HG03575 (cell line): ENCODE results near the gene P4HA1.
"Not testable (repeated sequence)": the region's sequence is repeated elsewhere in the genome, so short reads cannot be mapped to it uniquely, and the experiment has no call there.

Experiments
- ATAC-seq: cut with Tn5 transposase; IDR thresholded peaks from one replicate; pipeline ENCODE4 v1.9.1; 2021; ENCODE audit not compliant: unreplicated experiment, insufficient number of reproducible peaks, low FRiP score; ENCODE audit errors: extremely low read depth

Gene P4HA1

DNA sequence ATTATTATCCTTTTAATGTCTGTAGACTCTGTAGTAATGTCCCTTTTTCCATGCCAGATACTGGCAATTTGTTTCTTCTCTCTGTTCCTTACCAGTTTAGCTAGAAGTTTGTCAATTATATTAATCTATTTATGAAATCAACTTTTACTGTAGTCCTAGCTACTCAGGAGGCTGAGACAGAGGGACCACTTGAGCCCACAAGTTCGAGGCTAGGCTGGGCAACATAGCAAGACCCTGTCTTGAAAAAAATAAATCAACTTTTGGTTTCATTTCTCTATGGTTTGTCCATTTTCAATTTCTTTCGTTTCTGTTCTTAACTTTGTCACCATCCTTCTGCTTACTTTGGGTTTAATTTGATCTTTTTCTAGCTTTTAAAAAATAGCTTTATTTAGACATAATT is 99.6 kb downstream of the P4HA1 start:
- no peak for ATAC-seq

DNA sequence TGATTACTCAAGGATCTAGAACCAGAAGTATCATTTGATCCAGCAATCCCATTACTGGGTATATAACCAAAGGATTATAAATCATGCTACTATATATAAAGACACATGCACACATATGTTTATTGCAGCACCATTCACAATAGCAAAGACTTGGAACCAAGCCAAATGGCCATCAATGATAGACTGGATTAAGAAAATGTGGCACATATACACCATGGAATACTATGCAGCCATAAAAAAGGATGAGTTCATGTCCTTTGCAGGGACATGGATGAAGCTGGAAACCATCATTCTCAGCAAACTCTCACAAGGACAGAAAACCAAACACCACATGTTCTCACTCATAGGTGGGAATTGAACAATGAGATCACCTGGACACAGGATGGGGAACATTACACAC is 101.2 kb downstream of the P4HA1 start:
- not testable (repeated sequence) for ATAC-seq

DNA sequence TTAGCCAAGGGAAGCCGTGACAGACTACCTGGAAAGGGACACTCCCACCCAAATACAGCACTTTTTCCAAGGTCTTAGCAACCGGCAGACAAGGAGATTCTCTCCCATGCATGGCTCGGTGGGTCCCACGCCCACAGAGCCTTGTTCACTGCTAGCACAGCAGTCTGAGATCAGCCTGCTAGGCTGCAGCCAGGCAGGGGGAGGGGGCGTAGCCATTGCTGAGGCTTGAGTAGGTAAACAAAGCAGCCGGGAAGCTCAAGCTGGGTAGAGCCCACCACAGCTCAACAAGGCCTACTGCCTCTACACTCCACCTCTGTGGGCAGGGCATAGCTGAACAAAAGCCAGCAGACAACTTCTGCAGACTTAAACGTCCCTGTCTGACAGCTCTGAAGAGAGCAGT is 106.9 kb downstream of the P4HA1 start:
- ATAC-seq, result not testable (repeated sequence)

DNA sequence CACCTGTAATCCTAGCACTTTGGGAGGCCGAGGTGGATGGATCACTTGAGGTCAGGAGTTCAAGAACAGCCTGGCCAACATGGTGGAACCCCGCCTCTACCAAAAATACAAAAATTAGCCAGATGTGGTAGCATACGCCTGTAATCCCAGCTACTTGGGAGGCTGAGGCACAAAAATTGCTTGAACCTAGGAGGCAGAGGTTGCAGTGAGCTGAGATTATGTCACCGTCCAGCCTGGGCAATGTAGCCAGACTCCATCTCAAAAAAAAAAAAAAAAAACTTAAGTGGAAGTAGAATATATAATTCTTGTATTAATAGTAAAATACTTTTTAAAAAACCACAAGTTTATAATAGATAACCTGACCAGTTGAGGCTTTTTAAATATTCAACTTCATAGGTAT is 112.0 kb downstream of the P4HA1 start:
- ATAC-seq, result not testable (repeated sequence)

DNA sequence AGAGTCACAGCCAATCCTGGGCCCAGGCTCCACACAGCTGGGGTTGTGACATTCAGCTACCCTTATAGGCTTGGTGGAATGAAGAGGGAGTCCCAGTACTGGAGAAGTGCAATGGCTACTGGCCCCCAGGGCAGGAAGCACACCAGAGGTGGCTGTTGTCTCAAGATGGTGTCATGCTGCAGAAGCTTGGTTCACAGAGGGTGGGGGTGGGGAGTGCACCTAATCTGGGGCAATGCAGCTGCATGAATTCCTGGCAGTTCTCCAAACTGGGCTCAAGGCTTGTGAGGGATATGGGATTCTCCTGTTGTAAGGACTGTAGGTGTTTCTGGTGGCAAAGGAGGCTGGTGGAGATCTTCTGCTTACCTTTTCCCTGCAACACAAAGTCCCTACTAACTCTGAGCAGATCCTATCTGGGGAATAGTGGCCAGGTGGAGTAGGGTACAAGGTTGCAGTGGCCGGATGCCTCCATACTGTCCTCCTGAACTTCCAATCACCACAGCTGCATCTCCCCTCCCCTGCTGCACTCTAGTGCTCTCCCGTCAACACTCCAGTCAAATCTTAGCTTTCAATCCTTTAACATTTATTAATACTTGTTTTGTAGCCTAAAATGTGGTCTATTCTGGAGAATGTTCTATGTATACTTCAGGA is 114.7 kb downstream of the P4HA1 start:
- no peak for ATAC-seq

DNA sequence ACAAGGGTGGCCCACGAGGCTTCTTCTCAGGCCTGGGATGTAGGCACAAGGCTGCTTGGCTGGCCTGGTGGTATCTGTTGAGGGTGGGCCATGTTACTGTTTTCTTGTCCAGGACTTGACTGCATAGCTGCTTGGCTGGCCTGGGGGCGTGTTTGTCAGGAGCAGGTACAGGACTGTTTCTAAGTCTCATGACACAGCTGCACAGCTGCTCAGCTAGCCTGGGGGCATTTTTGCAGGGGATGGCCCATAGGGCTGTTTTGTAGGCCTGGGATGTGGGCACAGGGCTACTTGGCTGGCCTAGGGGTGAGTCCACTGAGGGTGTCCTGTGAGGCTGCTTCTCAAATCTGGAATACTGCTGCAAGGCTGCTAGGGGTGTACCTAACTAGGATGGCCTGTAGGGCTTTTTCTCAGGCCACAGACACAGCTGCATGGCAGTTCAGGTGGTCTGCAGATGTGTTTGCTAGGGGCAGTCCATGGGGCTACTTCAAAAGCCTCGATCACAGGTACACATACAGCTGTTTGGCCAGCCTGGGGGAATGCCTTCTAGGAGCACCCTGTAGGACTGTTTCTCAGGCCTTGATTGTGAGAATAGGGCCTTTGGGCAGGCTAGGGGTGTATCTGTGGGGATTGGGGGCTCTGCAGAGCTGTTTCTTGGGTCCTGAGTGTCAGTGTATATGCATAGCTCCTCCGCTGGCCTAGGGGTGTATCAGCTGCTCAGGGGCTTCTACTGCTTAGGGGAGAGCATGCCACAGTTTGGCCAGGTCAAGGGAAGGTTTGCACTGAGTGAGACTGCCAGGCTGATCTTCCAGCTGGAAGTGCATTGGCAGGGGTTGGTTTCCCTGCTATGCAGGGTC is 115.4 kb downstream of the P4HA1 start:
- no peak for ATAC-seq

DNA sequence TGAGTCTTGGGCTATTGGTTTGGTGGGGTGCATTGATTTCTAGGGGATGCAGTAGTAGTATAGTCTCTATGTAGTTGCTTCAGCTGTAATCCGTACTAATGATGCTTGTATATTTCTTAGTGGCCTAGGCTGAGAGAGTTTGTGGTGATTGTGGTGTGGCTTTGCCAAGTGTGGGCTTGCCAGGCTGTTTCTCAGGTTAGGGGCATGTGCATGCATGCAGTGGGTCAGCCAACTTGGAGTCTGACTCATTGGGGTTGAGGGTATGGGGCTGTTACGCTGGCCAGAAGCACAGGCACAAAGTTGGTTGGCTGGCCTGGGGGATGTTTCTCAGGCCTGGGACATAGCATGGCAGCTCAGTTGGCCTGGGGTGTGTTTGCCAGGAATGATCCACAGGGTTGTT is 116.3 kb downstream of the P4HA1 start:
- no peak for ATAC-seq

DNA sequence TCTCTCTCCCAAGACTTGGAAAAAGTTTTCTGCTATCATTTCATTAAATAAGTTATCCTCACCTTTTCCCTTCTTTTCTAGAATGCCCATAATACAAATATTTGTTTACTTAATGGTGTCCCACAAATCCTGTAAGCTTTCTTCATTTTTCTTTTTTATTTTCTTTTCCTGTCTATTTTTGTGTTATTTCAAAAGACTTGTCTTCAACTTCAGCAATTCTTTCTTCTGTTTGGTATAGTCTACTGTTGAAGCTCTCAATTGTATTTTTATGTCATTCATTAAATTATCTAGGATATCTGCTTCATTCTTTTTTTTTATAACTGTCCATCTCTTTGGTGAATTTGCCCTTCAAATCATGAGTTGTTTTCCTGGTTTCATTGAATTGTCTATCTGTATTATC is 117.0 kb downstream of the P4HA1 start:
- no peak for ATAC-seq

DNA sequence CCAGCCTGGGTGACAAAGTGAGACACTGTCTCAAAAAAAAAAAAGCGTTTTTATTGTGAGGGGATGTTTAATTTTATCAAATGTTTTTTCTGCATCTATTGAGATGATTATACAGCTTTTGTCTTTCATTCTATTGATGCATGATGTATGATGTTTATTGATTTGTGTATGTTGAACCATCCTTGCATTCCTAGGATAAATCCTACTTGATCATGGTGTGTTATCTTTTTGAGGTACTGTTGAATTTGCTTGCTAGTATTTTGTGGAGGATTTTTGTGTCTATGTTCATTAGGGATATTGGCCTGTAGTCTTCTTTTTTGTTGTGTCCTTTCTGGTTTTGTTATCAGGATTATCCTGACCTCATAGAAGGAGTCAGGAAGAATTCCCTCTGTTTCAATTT is 119.8 kb downstream of the P4HA1 start:
- ATAC-seq, result no peak
